Vagina (tissue), 2 donors: ENCODE results near the gene SLC8A2. TPM values are rescaled to one million over a fixed set of nuclear protein-coding genes. Genes with fewer than 3 reads are reported as not detected.

Experiments used
- DNase-seq, 2 donors: peaks; one replicate each; pipeline ENCODE4 v3.0.0-alpha.2; 2017; ENCODE audit errors: extremely low spot score in 2 of 2
- H3K27ac ChIP-seq: fragments of 200-600 bp; sonication (generic); one replicate; pipeline ENCODE4 v1.5.1; 2019
- H3K27me3 ChIP-seq: fragments of 200-600 bp; sonication (generic); one replicate; pipeline ENCODE4 v1.5.1; 2019
- H3K36me3 ChIP-seq, 2 donors: fragments of 200-600 bp; sonication (generic); one replicate each; pipeline ENCODE4 v1.5.1; 2017 to 2019
- H3K4me1 ChIP-seq: fragments of 200-600 bp; sonication (generic); one replicate; pipeline ENCODE4 v1.5.1; 2019
- H3K4me3 ChIP-seq, 2 donors: fragments of 200-600 bp; sonication (generic); 1 replicate in 1 of 2; 2 replicates in 1 of 2; pipeline ENCODE4 v1.5.1; 2016 to 2019
- H3K9me3 ChIP-seq: fragments of 200-600 bp; sonication (generic); one replicate; pipeline ENCODE4 v1.5.1; 2019
- CTCF ChIP-seq, 3 experiments: fragments of 450-650 bp in 2 of 3; fragments of 200-600 bp in 1 of 3; sonication (generic) in 1 of 3; IDR thresholded peaks; one replicate each; pipeline ENCODE4 v1.5.1; 2017 to 2019; ENCODE audit warnings: antibody characterized with exemption in 3 of 3, mild to moderate bottlenecking in 2 of 3, moderate library complexity in 2 of 3
- POLR2A ChIP-seq, 2 donors: fragments of 450-650 bp; IDR thresholded peaks; one replicate each; pipeline ENCODE4 v1.6.1; 2017; ENCODE audit warnings: antibody characterized with exemption in 2 of 2, mild to moderate bottlenecking in 2 of 2, moderate library complexity in 2 of 2
- POLR2AphosphoS5 ChIP-seq, 2 donors: sonication (generic); formaldehyde crosslinking; IDR thresholded peaks; one replicate each; pipeline ENCODE4 v1.9.0; 2017; ENCODE audit warnings: antibody characterized with exemption in 2 of 2, mild to moderate bottlenecking in 2 of 2, low read depth in 1 of 2; ENCODE audit not compliant: insufficient read depth in 1 of 2
- intact Hi-C: fragments of 100-400 bp; cut with DNase I; formaldehyde crosslinking; loops from one replicate; pipeline ENCODE4 v1.15.1; 2023
- total RNA-seq: library from RNA; depleted of rRNA; stranded (reverse); fragments of >200 nt; gene quantifications from one replicate; pipeline ENCODE4 v1.2.3, GENCODE V29; 2016

Gene SLC8A2
- total RNA-seq, 1 donor from 2014 or later = 0.49 TPM

GRCh38 chr19:47435883-47436417 is 35.7 kb downstream of the SLC8A2 start:
- Histone ChIP-seq H3K9me3 (no peaks in the 10 kb centered on the region), H3K36me3 (no peaks in the 10 kb centered on the region), H3K27me3 (no peaks in the 10 kb centered on the region), H3K4me1 (peaks cover 4% of the 10 kb centered on the region), H3K27ac (no peak overlapping the region), H3K4me3 (no peak overlapping the region)
- no peak for DNase-seq
- intact Hi-C loops = loop anchor here (5.0 to 10.0 kb wide), 2 partner anchors 79 to 261 kb away; partner anchors contain the start of gene NAPA
- TF ChIP-seq POLR2AphosphoS5 (IDR thresholded peaks at IDR 0.05; ENCODE audit: insufficient read depth in 1 of 2, low read depth in 1 of 2) (no peak), POLR2A (IDR thresholded peaks at IDR 0.05) (no peak), CTCF (IDR thresholded peaks at IDR 0.05) (no peak)

GRCh38 chr19:47435196-47435595 is 36.5 kb downstream of the SLC8A2 start:
- intact Hi-C loops = loop anchor here (5.0 to 10.0 kb wide), 2 partner anchors 80 to 262 kb away; partner anchors contain the start of gene NAPA
- H3K4me1 ChIP-seq = peaks cover 9% of the 10 kb centered on the region
- no peak for TF ChIP-seq POLR2AphosphoS5 (IDR thresholded peaks at IDR 0.05; ENCODE audit: insufficient read depth in 1 of 2, low read depth in 1 of 2)
- no peak for TF ChIP-seq POLR2A (IDR thresholded peaks at IDR 0.05)
- no peak for TF ChIP-seq CTCF (IDR thresholded peaks at IDR 0.05)
- H3K36me3 ChIP-seq = no peaks in the 10 kb centered on the region
- H3K9me3 ChIP-seq = no peaks in the 10 kb centered on the region
- no peaks in the 10 kb centered on the region for H3K27me3 ChIP-seq
- no peak overlapping the region for H3K4me3 ChIP-seq
- no peak for DNase-seq
- H3K27ac ChIP-seq = no peak overlapping the region

GRCh38 chr19:47434088-47434487 is 37.6 kb downstream of the SLC8A2 start:
- no peak overlapping the region for H3K27ac ChIP-seq
- TF ChIP-seq POLR2A (IDR thresholded peaks at IDR 0.05) (no peak), POLR2AphosphoS5 (IDR thresholded peaks at IDR 0.05; ENCODE audit: insufficient read depth in 1 of 2, low read depth in 1 of 2) (no peak), CTCF (IDR thresholded peaks at IDR 0.05) (no peak)
- DNase-seq = no peak
- no peaks in the 10 kb centered on the region for H3K36me3 ChIP-seq
- intact Hi-C loops = loop anchor here (10.0 kb wide), 1 partner anchor 81 kb away; the partner anchor contains the start of gene NAPA
- H3K27me3 ChIP-seq = no peaks in the 10 kb centered on the region
- H3K4me3 ChIP-seq = no peak overlapping the region
- H3K9me3 ChIP-seq = no peaks in the 10 kb centered on the region
- peaks cover 11% of the 10 kb centered on the region for H3K4me1 ChIP-seq

GRCh38 chr19:47433121-47433520 is 38.6 kb downstream of the SLC8A2 start:
- H3K36me3 ChIP-seq = no peaks in the 10 kb centered on the region
- H3K4me1 ChIP-seq = peaks cover 21% of the 10 kb centered on the region
- DNase-seq = no peak
- no peak overlapping the region for H3K27ac ChIP-seq
- no peaks in the 10 kb centered on the region for H3K9me3 ChIP-seq
- H3K27me3 ChIP-seq = no peaks in the 10 kb centered on the region
- intact Hi-C loops = loop anchor here (10.0 kb wide), 1 partner anchor 82 kb away; the partner anchor contains the start of gene NAPA
- TF ChIP-seq POLR2A (IDR thresholded peaks at IDR 0.05) (no peak), POLR2AphosphoS5 (IDR thresholded peaks at IDR 0.05; ENCODE audit: insufficient read depth in 1 of 2, low read depth in 1 of 2) (no peak), CTCF (IDR thresholded peaks at IDR 0.05) (no peak)
- H3K4me3 ChIP-seq = no peak overlapping the region

GRCh38 chr19:47432499-47432898 is 39.2 kb downstream of the SLC8A2 start:
- TF ChIP-seq POLR2A (IDR thresholded peaks at IDR 0.05) = no peak
- no peak for TF ChIP-seq POLR2AphosphoS5 (IDR thresholded peaks at IDR 0.05; ENCODE audit: insufficient read depth in 1 of 2, low read depth in 1 of 2)
- TF ChIP-seq CTCF (IDR thresholded peaks at IDR 0.05) = no peak
- H3K9me3 ChIP-seq = no peaks in the 10 kb centered on the region
- intact Hi-C loops = loop anchor here (10.0 kb wide), 1 partner anchor 82 kb away; the partner anchor contains the start of gene NAPA
- DNase-seq = no peak
- H3K36me3 ChIP-seq = no peaks in the 10 kb centered on the region
- no peaks in the 10 kb centered on the region for H3K27me3 ChIP-seq
- no peak overlapping the region for H3K4me3 ChIP-seq
- H3K4me1 ChIP-seq = peaks cover 27% of the 10 kb centered on the region
- H3K27ac ChIP-seq = no peak overlapping the region
